ENCODE data around the gene ZACN. TPM values are rescaled to one million over a fixed set of nuclear protein-coding genes. Genes with fewer than 3 reads are reported as not detected.

The ZACN gene
- total and polyA plus RNA-seq, 2 donors from 2014 or later = 0.22 TPM; not detected in 1

GRCh38 chr17:76079535-76079955, 563 bp downstream of the ZACN start:
- no peaks in the 10 kb centered on the region for H3K9me3 ChIP-seq (ENCODE audit: control insufficient read depth in 2 of 3, insufficient read depth in 1 of 3, low read length in 3 of 3)
- H3K9ac ChIP-seq (ENCODE audit: low read length in 3 of 3) = no peak overlapping the region
- FAIRE-seq (no peak), DNase-seq (peak in 2 of 5 donors; percentile 5 to 23)
- no peak for TF ChIP-seq CTCF (IDR thresholded peaks at IDR 0.05; ENCODE audit: borderline replicate concordance, extremely low read depth, insufficient read depth)
- H3K27ac ChIP-seq (ENCODE audit: low read depth in 2 of 2, low read length in 2 of 2) = no peak overlapping the region
- peaks cover 0 to 8% (median 0%) of the 10 kb centered on the region in 3 donors for H3K36me3 ChIP-seq (ENCODE audit: control insufficient read depth in 2 of 3, insufficient read depth in 3 of 3, low read length in 3 of 3)
- peaks cover 42% of the 10 kb centered on the region for H3K27me3 ChIP-seq (ENCODE audit: control insufficient read depth, insufficient read depth, low read length)
- H3K4me3 ChIP-seq (ENCODE audit: low read length in 3 of 3) = no peak overlapping the region
- intact Hi-C loops (cut with DNase I) = no loop called here
- peaks cover 0 to 21% (median 4%) of the 10 kb centered on the region in 3 donors for H3K4me1 ChIP-seq (ENCODE audit: control insufficient read depth in 2 of 3, insufficient read depth in 2 of 3, low read depth in 1 of 3, low read length in 3 of 3)

- H3K27me3 ChIP-seq (ENCODE audit: control insufficient read depth, insufficient read depth, low read length) = peaks cover 39% of the 10 kb centered on the region
- peaks cover 0 to 13% (median 5%) of the 10 kb centered on the region in 3 donors for H3K36me3 ChIP-seq (ENCODE audit: control insufficient read depth in 2 of 3, insufficient read depth in 3 of 3, low read length in 3 of 3)
- no peaks in the 10 kb centered on the region for H3K9me3 ChIP-seq (ENCODE audit: control insufficient read depth in 2 of 3, insufficient read depth in 1 of 3, low read length in 3 of 3)
- H3K27ac ChIP-seq (ENCODE audit: low read depth in 2 of 2, low read length in 2 of 2) = no peak overlapping the region
- no peak overlapping the region for H3K9ac ChIP-seq (ENCODE audit: low read length in 3 of 3)
- no peak for FAIRE-seq
- peaks cover 0 to 18% (median 4%) of the 10 kb centered on the region in 3 donors for H3K4me1 ChIP-seq (ENCODE audit: control insufficient read depth in 2 of 3, insufficient read depth in 2 of 3, low read depth in 1 of 3, low read length in 3 of 3)
- peak; percentile 5 for TF ChIP-seq CTCF (IDR thresholded peaks at IDR 0.05; ENCODE audit: borderline replicate concordance, extremely low read depth, insufficient read depth)
- intact Hi-C loops (cut with DNase I) = no loop called here
- peak; percentile 41 to 79 (median 62) for DNase-seq
- H3K4me3 ChIP-seq (ENCODE audit: low read length in 3 of 3) = no peak overlapping the region
Observed at GRCh38 chr17:76079956-76080767, 1.2 kb downstream of the ZACN start.

GRCh38 chr17:76080768-76081287, 1.8 kb downstream of the ZACN start:
- intact Hi-C loops (cut with DNase I) = no loop called here
- no peak for TF ChIP-seq CTCF (IDR thresholded peaks at IDR 0.05; ENCODE audit: borderline replicate concordance, extremely low read depth, insufficient read depth)

More at GRCh38 chr17:76080768-76081287, 1.8 kb downstream of the ZACN start:
- Histone ChIP-seq H3K27ac (ENCODE audit: low read depth in 2 of 2, low read length in 2 of 2) (no peak overlapping the region), H3K4me3 (ENCODE audit: low read length in 3 of 3) (no peak overlapping the region), H3K9me3 (ENCODE audit: control insufficient read depth in 2 of 3, insufficient read depth in 1 of 3, low read length in 3 of 3) (no peaks in the 10 kb centered on the region), H3K27me3 (ENCODE audit: control insufficient read depth, insufficient read depth, low read length) (peaks cover 32% of the 10 kb centered on the region), H3K9ac (ENCODE audit: low read length in 3 of 3) (no peak overlapping the region), H3K4me1 (ENCODE audit: control insufficient read depth in 2 of 3, insufficient read depth in 2 of 3, low read depth in 1 of 3, low read length in 3 of 3) (peaks cover 0 to 14% (median 4%) of the 10 kb centered on the region in 3 donors), H3K36me3 (ENCODE audit: control insufficient read depth in 2 of 3, insufficient read depth in 3 of 3, low read length in 3 of 3) (peaks cover 0 to 13% (median 11%) of the 10 kb centered on the region in 3 donors)
- DNase-seq (no peak), FAIRE-seq (no peak)

Measured in kidney (tissue), 14 donors.